Stimulated activated CD4-positive, alpha-beta T cell treated with anti-CD3 and anti-CD28 coated beads, Interleukin-1b, Interleukin-23, amount 100 ng/mL, for 24 hours (primary cell): ENCODE data around the gene METTL3.

Experiments used
- DNase-seq, 4 experiments: peaks; one replicate each; pipeline ENCODE4 v3.0.0-alpha.2; 2020; ENCODE audit warnings: low read depth in 4 of 4, low spot score in 1 of 4

The METTL3 gene

GRCh38 chr14:21476925-21477681 lies 34.0 kb downstream of the METTL3 start, which contains the start of the genes RAB2B and TOX4:
Gene RAB2B, minus strand, starts transcription at chr14:21476959. Its CDS starts 87 bp downstream, at chr14:21476872.
Gene TOX4, plus strand, starts transcription at chr14:21477195. Its CDS starts 84 bp downstream, at chr14:21477279.
- DNase-seq, result peak; percentile 75 to 90 (median 84)

GRCh38 chr14:21476523-21476924 lies 34.6 kb downstream of the METTL3 start:
- peak; percentile 71 to 76 (median 72) for DNase-seq

- DNase-seq, result no peak
Observed at GRCh38 chr14:21475767-21476522, 35.2 kb downstream of the METTL3 start.

GRCh38 chr14:21467616-21468015 lies 43.5 kb downstream of the METTL3 start:
- DNase-seq, result no peak

GRCh38 chr14:21455912-21456667 lies 55.0 kb downstream of the METTL3 start, which contains the start of gene CHD8:
Gene CHD8, minus strand, starts transcription at chr14:21456123. Its CDS starts 24,480 bp downstream, at chr14:21431643.
- DNase-seq, result peak; percentile 97 to 99 (median 98)

GRCh38 chr14:21455592-21455911 lies 55.6 kb downstream of the METTL3 start:
- DNase-seq, result no peak

- DNase-seq, result no peak
Observed at GRCh38 chr14:21454843-21455544, 56.1 kb downstream of the METTL3 start.

GRCh38 chr14:21449899-21450216 lies 61.3 kb downstream of the METTL3 start:
- DNase-seq, result no peak
